ENCODE results near the gene CRACDL.

Gene CRACDL

GRCh38 chr2:98786179-98786578 is 149.8 kb downstream of the CRACDL start:
- H3K27ac ChIP-seq = no peak overlapping the region
- no peak for TF ChIP-seq ZFX (IDR thresholded peaks at IDR 0.05; ENCODE audit: borderline replicate concordance)
- TF ChIP-seq, protein P1, sequence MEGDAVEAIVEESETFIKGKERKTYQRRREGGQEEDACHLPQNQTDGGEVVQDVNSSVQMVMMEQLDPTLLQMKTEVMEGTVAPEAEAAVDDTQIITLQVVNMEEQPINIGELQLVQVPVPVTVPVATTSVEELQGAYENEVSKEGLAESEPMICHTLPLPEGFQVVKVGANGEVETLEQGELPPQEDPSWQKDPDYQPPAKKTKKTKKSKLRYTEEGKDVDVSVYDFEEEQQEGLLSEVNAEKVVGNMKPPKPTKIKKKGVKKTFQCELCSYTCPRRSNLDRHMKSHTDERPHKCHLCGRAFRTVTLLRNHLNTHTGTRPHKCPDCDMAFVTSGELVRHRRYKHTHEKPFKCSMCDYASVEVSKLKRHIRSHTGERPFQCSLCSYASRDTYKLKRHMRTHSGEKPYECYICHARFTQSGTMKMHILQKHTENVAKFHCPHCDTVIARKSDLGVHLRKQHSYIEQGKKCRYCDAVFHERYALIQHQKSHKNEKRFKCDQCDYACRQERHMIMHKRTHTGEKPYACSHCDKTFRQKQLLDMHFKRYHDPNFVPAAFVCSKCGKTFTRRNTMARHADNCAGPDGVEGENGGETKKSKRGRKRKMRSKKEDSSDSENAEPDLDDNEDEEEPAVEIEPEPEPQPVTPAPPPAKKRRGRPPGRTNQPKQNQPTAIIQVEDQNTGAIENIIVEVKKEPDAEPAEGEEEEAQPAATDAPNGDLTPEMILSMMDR (IDR thresholded peaks at IDR 0.05) = no peak

DNA sequence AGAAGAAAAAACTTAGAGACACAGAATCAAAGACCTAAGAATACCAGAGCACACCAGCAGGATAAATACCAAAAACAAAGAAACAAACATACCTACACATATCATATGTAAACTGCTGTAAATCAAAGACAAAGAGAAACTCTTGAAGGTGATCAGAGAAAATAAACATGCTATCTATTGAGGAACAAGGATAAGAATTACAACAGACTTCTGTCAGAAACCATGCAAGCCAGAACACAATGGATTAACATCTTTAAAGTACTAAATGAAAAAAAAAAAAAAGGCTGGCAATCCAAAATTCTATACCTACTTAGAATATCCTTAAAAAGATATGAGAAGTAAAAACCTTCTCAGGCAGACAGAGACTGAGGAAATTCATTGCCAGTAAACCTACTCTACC is 153.5 kb downstream of the CRACDL start:
- no peak overlapping the region for H3K27ac ChIP-seq
- no peak for TF ChIP-seq ZFX (IDR thresholded peaks at IDR 0.05; ENCODE audit: borderline replicate concordance)
- TF ChIP-seq, protein P1 (IDR thresholded peaks at IDR 0.05) = no peak

DNA sequence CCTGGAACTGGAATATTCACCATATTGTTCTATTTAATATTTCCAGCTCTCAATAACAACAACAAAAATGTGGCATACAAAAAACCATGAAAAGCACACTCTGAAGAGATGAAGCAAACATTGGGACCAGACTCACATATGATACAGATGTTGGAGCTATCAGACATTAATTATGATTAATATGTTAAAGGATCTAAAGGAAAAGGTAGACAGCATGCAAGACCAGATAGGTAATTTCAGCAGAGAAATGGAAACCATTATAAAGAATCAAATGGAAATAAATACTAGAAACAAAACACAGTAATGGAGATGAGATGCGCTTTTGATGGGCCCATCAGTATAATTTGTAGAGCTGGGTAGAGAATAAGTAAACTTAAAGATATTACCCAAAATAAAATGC is 154.2 kb downstream of the CRACDL start:
- no peak overlapping the region for H3K27ac ChIP-seq
- TF ChIP-seq ZFX (IDR thresholded peaks at IDR 0.05; ENCODE audit: borderline replicate concordance) = no peak
- TF ChIP-seq, protein P1 (IDR thresholded peaks at IDR 0.05) = no peak

DNA sequence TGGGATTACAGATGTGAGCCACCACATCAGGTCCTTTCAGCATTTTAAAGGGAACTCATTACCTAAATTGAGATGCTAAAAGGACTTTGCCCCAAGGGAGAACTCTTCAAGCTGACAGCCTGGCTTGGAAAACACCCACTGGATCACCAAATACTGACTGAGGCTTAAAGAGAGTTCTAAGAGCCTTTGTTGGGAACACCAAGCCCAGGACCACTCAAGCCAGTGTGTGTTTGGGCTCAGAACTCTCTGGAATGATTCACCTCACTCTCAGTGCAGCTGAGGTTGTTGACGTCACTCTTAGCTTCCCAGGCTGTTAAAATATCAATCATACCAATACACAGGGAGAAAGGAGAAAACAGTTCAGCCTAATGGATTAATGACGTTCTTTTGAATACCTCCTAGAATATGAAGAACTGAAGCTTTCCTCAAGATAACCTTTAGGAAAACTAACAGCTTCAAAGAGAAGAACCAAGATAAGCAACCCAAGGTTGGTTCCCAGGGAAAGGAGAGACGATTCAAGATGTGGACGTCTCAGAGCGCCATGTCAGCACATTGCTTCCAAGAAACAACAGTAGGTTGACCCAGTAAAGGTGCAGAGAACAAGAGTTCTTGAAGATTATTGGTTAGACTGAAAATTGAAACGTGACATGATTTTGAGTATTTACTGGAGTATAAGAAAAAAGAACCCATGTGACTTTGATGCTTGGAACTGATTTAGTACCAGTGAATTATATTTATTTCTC is 157.1 kb downstream of the CRACDL start:
- TF ChIP-seq, protein P1 (IDR thresholded peaks at IDR 0.05) = no peak
- H3K27ac ChIP-seq = no peak overlapping the region

DNA sequence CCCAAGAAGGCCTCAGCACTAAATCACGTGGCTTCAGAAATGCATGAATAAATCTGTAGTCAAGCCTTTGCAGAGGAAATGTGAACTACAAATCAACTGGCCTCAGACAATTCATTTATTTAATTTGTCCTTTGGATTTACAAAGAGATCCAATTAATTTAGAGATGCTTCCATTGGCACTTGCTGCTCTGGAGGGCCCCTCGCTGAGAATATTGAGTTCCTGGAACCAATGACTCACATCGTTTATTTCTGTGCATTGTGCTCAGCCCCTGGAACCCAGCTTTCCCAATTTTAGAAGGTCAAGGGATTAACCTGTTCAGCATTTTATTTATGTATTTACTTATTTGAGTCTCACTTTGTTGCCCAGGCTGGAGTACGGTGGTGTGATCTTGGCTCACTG is 157.9 kb downstream of the CRACDL start:
- H3K27ac ChIP-seq = no peak overlapping the region
- TF ChIP-seq ZFX (IDR thresholded peaks at IDR 0.05; ENCODE audit: borderline replicate concordance) = no peak
- TF ChIP-seq, protein P1 (IDR thresholded peaks at IDR 0.05) = no peak

DNA sequence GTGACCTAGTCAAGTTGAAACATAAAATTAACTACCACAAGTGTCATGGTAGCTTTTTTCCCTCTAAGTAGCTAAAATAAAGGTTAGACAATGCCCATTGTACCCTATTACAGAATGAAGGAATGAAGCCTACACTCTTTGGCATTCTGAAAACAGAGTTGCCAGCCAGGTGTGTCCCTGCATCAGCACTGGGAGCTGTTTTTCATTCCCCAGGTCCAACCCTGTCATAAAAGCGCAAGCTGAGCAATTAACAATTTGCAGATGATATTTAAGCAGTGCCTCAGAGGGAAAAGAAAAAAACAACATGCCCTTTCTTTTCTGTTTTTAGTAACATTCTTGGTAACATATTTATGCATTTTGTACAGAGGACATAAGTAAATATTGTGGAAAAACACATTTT is 158.3 kb downstream of the CRACDL start:
- no peak overlapping the region for H3K27ac ChIP-seq
- TF ChIP-seq, protein P1 (IDR thresholded peaks at IDR 0.05) = no peak
- TF ChIP-seq ZFX (IDR thresholded peaks at IDR 0.05; ENCODE audit: borderline replicate concordance) = no peak

DNA sequence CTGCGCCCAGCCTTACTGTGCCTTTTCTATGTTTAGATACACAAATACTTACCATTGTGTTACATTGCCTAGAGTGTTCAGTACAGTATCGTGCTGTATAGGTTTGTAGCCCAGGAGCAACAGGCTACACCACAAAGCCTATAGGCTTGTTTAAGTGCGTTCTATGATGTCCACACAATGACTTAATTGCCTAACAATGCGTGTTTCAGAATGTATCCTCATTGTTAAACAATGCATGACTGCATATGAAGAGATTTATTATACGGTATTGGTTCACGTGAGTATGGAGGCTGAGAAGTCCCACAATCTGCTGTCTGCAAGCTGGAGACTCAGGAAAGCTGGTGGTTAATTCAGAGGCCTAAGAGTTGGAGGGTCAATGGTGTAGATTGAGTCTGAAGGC is 158.9 kb downstream of the CRACDL start:
- TF ChIP-seq, protein P1 (IDR thresholded peaks at IDR 0.05) = no peak
- no peak for TF ChIP-seq ZFX (IDR thresholded peaks at IDR 0.05; ENCODE audit: borderline replicate concordance)

More for the DNA sequence above, 158.9 kb downstream of the CRACDL start:
- H3K27ac ChIP-seq = no peak overlapping the region
